ENCODE results near the gene RASA3.

DNA sequence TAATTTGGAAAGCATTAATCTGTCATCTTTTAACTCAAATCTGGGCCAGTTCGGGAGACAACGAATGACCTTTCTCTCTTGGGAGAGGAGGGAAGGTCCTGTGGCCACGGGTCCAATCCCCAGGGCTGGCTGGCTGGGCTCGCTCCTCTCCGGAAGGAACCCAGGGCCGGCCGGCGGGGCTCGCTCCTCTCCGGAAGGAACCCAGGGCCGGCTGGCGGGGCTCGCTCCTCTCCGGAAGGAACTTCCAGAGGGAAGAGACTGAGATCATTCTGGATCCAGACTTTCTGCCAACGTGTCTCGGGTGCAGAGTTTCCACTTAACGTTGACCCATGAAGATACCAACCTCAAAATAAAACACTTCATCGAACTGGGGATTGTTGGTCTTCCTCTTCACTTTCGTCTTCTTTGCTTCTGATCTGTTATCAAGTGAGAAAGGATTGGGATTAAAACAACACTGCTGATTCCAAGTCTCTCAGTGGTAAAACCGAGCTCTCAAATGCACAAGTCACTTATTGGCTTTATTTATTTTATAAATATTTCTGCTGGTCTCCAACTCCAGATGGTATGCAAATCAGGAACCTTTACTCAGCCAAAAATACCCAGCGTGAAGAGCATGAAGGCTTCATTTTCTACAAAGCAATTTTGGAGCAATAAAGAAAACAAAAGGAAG is 105.2 kb downstream of the RASA3 start:
- TF ChIP-seq CTCF (IDR thresholded peaks at IDR 0.05) = no peak
- TF ChIP-seq POLR2AphosphoS5 (IDR thresholded peaks at IDR 0.05) = no peak

All from sigmoid colon (tissue), 4 donors.